TTC549 (cell line): Measurements from ENCODE around the gene HBG1.

ENCODE experiments used
- FAIRE-seq: peaks from 2 replicates; lab custom pipeline; 2012; peaks lifted over from hg19 to GRCh38; lab: Jason Lieb, UNC

The HBG1 gene

DNA sequence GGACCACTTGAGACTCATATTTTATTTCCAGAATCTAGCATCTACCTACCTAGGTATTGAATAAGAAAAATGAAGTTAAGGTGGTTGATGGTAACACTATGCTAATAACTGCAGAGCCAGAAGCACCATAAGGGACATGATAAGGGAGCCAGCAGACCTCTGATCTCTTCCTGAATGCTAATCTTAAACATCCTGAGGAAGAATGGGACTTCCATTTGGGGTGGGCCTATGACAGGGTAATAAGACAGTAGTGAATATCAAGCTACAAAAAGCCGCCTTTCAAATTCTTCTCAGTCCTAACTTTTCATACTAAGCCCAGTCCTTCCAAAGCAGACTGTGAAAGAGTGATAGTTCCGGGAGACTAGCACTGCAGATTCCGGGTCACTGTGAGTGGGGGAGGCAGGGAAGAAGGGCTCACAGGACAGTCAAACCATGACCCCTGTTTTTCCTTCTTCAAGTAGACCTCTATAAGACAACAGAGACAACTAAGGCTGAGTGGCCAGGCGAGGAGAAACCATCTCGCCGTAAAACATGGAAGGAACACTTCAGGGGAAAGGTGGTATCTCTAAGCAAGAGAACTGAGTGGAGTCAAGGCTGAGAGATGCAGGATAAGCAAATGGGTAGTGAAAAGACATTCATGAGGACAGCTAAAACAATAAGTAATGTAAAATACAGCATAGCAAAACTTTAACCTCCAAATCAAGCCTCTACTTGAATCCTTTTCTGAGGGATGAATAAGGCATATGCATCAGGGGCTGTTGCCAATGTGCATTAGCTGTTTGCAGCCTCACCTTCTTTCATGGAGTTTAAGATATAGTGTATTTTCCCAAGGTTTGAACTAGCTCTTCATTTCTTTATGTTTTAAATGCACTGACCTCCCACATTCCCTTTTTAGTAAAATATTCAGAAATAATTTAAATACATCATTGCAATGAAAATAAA lies 24.8 kb downstream of the HBG1 start:
- no peak for FAIRE-seq

DNA sequence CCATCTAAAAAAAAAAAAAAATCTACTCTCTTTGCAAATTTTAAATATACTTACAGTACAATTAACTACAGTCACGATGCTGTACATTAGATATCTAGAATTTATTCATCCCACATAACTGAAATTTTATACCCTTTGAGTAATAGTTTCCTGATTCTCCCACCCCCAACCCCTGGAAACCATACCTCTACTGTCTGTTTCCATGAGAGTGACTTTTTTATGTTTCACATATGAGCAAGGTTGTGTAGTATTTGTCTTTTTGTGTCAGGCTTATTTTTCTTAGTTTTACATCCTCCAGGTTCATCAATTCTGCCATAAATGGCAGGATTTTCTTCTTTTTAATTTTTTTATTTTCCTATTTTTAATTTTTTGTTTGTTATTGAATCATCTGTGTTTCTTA lies 26.0 kb downstream of the HBG1 start:
- no peak for FAIRE-seq

DNA sequence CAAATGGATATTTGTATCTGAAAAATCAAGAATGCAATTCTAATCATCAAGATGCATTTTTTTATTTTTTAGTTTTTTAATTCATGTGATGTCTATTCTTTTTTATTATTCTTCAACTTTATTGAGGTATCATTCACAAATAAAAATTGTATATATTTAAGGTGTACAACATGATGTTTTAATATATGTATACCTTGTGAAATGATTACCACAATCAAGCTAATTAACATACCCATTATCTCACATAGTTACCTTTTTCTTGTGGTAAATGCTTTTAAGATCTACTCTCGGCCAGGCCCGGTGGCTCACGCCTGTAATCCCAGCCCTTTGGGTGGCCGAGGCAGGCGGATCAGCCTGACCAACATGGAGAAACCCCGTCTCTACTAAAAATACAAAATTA lies 26.5 kb downstream of the HBG1 start:
- FAIRE-seq: no peak

DNA sequence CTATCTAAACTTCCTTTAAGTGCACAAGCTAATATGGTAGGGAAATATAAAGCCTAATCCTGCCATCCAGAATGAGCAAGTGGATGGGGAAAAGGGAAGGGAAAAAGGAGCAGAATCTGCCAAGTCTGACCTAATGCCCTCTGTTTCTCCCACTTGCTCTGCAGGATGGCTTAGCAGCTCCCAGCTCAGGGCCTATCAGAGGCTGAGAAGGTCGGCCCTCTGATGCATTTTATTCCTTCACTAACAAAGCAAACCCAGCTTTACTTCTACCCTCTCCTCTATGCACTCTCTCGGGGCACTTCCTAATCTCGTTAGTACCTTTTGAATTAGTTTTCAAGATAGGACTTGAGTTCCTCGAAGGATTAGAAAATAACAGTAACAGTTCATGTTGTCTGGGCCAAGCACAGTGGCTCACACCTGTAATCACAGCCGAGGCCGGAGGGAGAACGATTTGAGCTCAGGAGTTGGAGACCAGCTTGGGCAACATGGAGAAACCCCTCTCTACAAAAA lies 39.2 kb downstream of the HBG1 start:
- no peak for FAIRE-seq

DNA sequence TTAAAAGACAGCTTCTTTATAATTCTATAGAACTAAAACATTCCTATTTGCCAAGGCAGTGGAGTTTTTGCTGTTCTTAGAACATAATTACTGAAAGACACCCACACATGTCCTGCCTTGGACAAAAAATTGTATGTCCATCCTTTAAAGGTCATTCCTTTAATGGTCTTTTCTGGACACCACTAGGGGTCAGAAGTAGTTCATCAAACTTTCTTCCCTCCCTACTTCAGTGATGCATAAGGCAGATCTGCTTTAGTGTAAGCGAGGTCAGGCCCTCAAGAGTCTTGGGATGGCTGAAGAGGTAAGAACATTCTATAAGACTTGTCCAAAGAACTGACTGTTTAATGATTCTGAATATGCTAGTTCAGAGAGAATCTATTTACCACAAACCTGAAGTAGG lies 44.9 kb downstream of the HBG1 start:
- peak; percentile 31 for FAIRE-seq

DNA sequence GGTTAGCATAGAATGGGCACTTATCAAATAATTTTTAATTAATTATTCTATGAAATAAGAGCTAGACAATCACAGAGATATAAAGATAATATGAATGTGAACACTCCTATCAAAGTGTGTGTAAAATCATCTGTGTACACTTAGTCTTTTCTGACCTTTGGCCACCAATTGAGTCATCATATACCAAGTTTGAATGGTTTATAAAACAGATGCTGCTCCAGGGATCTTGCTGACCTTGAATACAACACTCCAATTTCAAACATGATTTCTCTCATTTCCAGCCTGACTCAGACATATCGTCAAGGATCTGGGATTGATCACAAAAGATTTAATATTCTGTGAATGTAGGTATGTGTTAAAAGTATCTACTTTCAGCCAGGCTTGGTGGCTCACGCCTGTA lies 46.3 kb downstream of the HBG1 start:
- FAIRE-seq: no peak

DNA sequence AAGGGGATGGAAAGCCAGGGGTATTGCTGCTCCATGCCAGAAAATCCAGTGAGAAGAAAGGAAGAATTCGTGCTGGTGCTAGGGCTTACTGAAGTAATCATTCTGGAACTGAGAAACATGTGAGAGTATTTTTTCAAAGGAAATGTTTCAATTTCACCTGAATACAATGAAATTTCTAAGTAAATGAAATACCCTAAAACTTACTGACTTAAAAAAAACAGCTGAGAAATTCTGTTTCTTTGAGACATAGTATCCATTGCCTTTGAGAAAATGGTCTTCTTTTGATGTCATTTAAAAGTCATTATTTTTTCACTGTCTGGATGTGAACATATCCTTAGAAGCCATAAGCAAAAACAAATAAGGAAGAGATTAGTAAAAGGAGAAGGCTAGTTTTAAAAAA lies 49.1 kb downstream of the HBG1 start, which contains the start of gene OR51V1:
OR51V1 (minus strand) TSS at position 101 of the 400 bp plus-strand sequence; CDS start at position 101, 0 bp downstream.
- no peak for FAIRE-seq

DNA sequence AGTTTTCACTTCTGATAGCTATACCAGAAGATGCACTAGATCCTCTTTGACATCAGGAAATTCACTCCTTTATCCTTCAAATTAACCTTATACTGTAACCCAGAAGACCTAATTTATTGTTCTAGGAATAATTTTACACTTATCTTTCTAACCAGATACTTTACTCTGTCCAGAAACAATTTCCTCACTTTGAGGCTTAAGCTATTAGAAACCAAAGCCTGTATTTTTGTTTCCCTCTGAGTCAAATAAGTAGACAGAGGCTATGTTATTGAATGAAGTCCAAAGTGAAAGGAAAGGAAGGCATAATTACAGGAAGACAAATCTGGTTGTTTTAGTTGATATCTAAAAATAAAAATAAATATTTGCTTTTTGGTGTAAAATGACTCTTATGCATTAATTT lies 51.4 kb downstream of the HBG1 start:
- FAIRE-seq: no peak
